ENCODE data around the gene MAP3K4.

GRCh38 chr6:160959726-160960435, 31.7 kb upstream of the MAP3K4 start:
- TF ChIP-seq POLR2A (IDR thresholded peaks at IDR 0.05): no peak
- TF ChIP-seq, protein P1, sequence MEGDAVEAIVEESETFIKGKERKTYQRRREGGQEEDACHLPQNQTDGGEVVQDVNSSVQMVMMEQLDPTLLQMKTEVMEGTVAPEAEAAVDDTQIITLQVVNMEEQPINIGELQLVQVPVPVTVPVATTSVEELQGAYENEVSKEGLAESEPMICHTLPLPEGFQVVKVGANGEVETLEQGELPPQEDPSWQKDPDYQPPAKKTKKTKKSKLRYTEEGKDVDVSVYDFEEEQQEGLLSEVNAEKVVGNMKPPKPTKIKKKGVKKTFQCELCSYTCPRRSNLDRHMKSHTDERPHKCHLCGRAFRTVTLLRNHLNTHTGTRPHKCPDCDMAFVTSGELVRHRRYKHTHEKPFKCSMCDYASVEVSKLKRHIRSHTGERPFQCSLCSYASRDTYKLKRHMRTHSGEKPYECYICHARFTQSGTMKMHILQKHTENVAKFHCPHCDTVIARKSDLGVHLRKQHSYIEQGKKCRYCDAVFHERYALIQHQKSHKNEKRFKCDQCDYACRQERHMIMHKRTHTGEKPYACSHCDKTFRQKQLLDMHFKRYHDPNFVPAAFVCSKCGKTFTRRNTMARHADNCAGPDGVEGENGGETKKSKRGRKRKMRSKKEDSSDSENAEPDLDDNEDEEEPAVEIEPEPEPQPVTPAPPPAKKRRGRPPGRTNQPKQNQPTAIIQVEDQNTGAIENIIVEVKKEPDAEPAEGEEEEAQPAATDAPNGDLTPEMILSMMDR (IDR thresholded peaks at IDR 0.05): no peak

All from Peyer's patch (tissue), 4 donors.